H1 (cell line): ENCODE results near the gene ALAS1. TPM values are rescaled to one million over a fixed set of nuclear protein-coding genes. Genes with fewer than 3 reads are reported as not detected.

Experiments used
- CTCF ChIA-PET: fragments of 300-600 bp; sonication (Branson Sonifier 250); formaldehyde crosslinking; loops from one replicate; lab custom pipeline; 2021; ENCODE audit not compliant: partially characterized antibody; lab: Charles Lee
- POLR2A ChIA-PET: fragments of 300-600 bp; sonication (Branson Sonifier 250); formaldehyde crosslinking; loops from one replicate; lab custom pipeline; 2021; ENCODE audit warnings: inconsistent platforms; ENCODE audit not compliant: partially characterized antibody; lab: Charles Lee
- DNase-seq, 2 experiments: peaks; one replicate each; pipeline versions ENCODE4 v3.0.0 to v3.0.0-alpha.2; 2010 to 2022; ENCODE audit warnings: low spot score in 2 of 2, low read depth in 1 of 2, mixed read lengths in 1 of 2
- FAIRE-seq: peaks from 2 replicates; lab custom pipeline; 2011; peaks lifted over from hg19 to GRCh38; lab: Jason Lieb, UNC
- H2AFZ ChIP-seq: 2 replicates; pipeline ENCODE4 v1.8.1; 2012; ENCODE audit warnings: low read length, inconsistent platforms
- H2AK5ac ChIP-seq: 2 replicates; pipeline ENCODE4 v1.6.1; 2013; ENCODE audit warnings: low read depth, low read length
- H2BK120ac ChIP-seq: replicated peaks from 2 replicates; pipeline ENCODE3; 2013; ENCODE audit warnings: low read depth, low read length, inconsistent platforms
- H2BK12ac ChIP-seq: 2 replicates; pipeline ENCODE4 v1.6.1; 2013; ENCODE audit warnings: low read depth, low read length
- H2BK15ac ChIP-seq: 2 replicates; pipeline ENCODE4 v1.6.1; 2013; ENCODE audit warnings: low read length
- H2BK20ac ChIP-seq: 2 replicates; pipeline ENCODE4 v1.6.1; 2013; ENCODE audit warnings: low read length
- H2BK5ac ChIP-seq: 2 replicates; pipeline ENCODE4 v1.6.1; 2013; ENCODE audit warnings: low read depth, low read length
- H3K14ac ChIP-seq: 2 replicates; pipeline ENCODE4 v1.6.1; 2013; ENCODE audit warnings: inconsistent platforms; ENCODE audit not compliant: insufficient read length
- H3K18ac ChIP-seq: 2 replicates; pipeline ENCODE4 v1.6.1; 2013; ENCODE audit warnings: low read length; ENCODE audit errors: extremely low read depth
- H3K23ac ChIP-seq: 2 replicates; pipeline ENCODE4 v1.6.1; 2013; ENCODE audit warnings: inconsistent platforms; ENCODE audit not compliant: insufficient read length
- H3K23me2 ChIP-seq: 2 replicates; pipeline ENCODE4 v1.6.1; 2013; ENCODE audit warnings: low read depth, low read length
- H3K27ac ChIP-seq: 2 replicates; pipeline ENCODE4 v1.6.1; 2011; ENCODE audit warnings: low read depth, low read length, inconsistent platforms
- H3K27me3 ChIP-seq, 4 experiments: replicated peaks in 1 of 4; 1 replicate in 1 of 4; 2 replicates in 3 of 4; pipeline versions ENCODE4 v1.6.1 to v1.8.1; 2011 to 2013; ENCODE audit warnings: low read length in 3 of 4, mild to moderate bottlenecking in 3 of 4, inconsistent platforms in 2 of 4, mixed read lengths in 2 of 4, moderate library complexity in 1 of 4; ENCODE audit not compliant: control insufficient read depth in 3 of 4, insufficient read depth in 3 of 4; ENCODE audit errors: extremely low read depth in 1 of 4
- H3K36me3 ChIP-seq, 4 experiments: 2 replicates each; pipeline versions ENCODE4 v1.6.1 to v1.8.1; 2011 to 2013; ENCODE audit warnings: mild to moderate bottlenecking in 4 of 4, low read length in 3 of 4, moderate library complexity in 2 of 4, control low read depth in 1 of 4, inconsistent platforms in 1 of 4; ENCODE audit not compliant: insufficient read depth in 4 of 4, control insufficient read depth in 2 of 4
- H3K4ac ChIP-seq: replicated peaks from 2 replicates; pipeline ENCODE3; 2013; ENCODE audit warnings: low read length, low read depth, mixed read lengths, inconsistent platforms; ENCODE audit not compliant: insufficient read length
- H3K4me1 ChIP-seq, 4 experiments: replicated peaks in 1 of 4; 1 replicate in 1 of 4; 2 replicates in 3 of 4; pipeline versions ENCODE4 v1.6.1 to v1.8.1; 2011 to 2013; ENCODE audit warnings: low read length in 3 of 4, inconsistent platforms in 2 of 4, mixed read lengths in 1 of 4; ENCODE audit not compliant: insufficient read depth in 4 of 4, control insufficient read depth in 3 of 4
- H3K4me2 ChIP-seq, 2 experiments: 2 replicates each; pipeline versions ENCODE4 v1.6.1 to v1.8.1; 2011 to 2013; ENCODE audit warnings: low read depth in 2 of 2, low read length in 2 of 2, control low read depth in 1 of 2, inconsistent platforms in 1 of 2, mild to moderate bottlenecking in 1 of 2; ENCODE audit not compliant: insufficient read depth in 1 of 2
- H3K4me3 ChIP-seq, 4 experiments: fragments of 200-600, 300-600 bp in 1 of 4; sonication (generic), shearing (Covaris generic), sonication (Bioruptor Twin) in 1 of 4; 2 replicates each; pipeline versions ENCODE4 v1.5.1 to v1.8.1; 2011 to 2016; ENCODE audit warnings: low read length in 4 of 4, low read depth in 3 of 4, control low read depth in 2 of 4, inconsistent platforms in 2 of 4, mild to moderate bottlenecking in 2 of 4, mixed read lengths in 1 of 4, moderate library complexity in 1 of 4; ENCODE audit not compliant: insufficient read depth in 2 of 4; ENCODE audit errors: extremely low read depth in 1 of 4
- H3K56ac ChIP-seq: replicated peaks from 2 replicates; pipeline ENCODE3; 2013; ENCODE audit warnings: low read depth, mild to moderate bottlenecking, mixed read lengths, low read length, inconsistent platforms; ENCODE audit not compliant: insufficient read length
- H3K79me1 ChIP-seq: 2 replicates; pipeline ENCODE4 v1.6.1; 2013; ENCODE audit warnings: low read depth, low read length, control low read depth
- H3K79me2 ChIP-seq, 2 experiments: 2 replicates each; pipeline versions ENCODE4 v1.6.1 to v1.8.1; 2012 to 2013; ENCODE audit warnings: low read length in 2 of 2, mild to moderate bottlenecking in 2 of 2, inconsistent platforms in 1 of 2; ENCODE audit not compliant: insufficient read depth in 2 of 2, control insufficient read depth in 1 of 2
- H3K9ac ChIP-seq, 4 experiments: replicated peaks in 1 of 4; 1 replicate in 1 of 4; 2 replicates in 3 of 4; pipeline versions ENCODE4 v1.6.1 to v1.8.1; 2011 to 2013; ENCODE audit warnings: low read depth in 3 of 4, low read length in 3 of 4, control low read depth in 2 of 4, mild to moderate bottlenecking in 2 of 4, moderate library complexity in 2 of 4, inconsistent platforms in 1 of 4; ENCODE audit errors: extremely low read depth in 1 of 4
- H3K9me3 ChIP-seq, 2 experiments: 2 replicates each; pipeline versions ENCODE4 v1.6.1 to v1.8.1; 2012 to 2013; ENCODE audit warnings: mild to moderate bottlenecking in 2 of 2, moderate library complexity in 2 of 2, control low read depth in 1 of 2, inconsistent platforms in 1 of 2, low read depth in 1 of 2, low read length in 1 of 2, mixed read lengths in 1 of 2; ENCODE audit not compliant: insufficient read depth in 2 of 2
- H4K20me1 ChIP-seq, 2 experiments: replicated peaks in 1 of 2; 2 replicates each; pipeline versions ENCODE3 to v1.8.1; 2011 to 2013; ENCODE audit warnings: inconsistent platforms in 2 of 2, low read length in 2 of 2, mild to moderate bottlenecking in 1 of 2; ENCODE audit not compliant: insufficient read depth in 2 of 2, control insufficient read depth in 1 of 2
- H4K5ac ChIP-seq: 2 replicates; pipeline ENCODE4 v1.6.1; 2013; ENCODE audit warnings: low read length, low read depth, mixed read lengths, inconsistent platforms; ENCODE audit not compliant: insufficient read length
- H4K8ac ChIP-seq: 2 replicates; pipeline ENCODE4 v1.8.0; 2013; ENCODE audit warnings: mild to moderate bottlenecking, moderate library complexity, low read length, inconsistent platforms; ENCODE audit not compliant: insufficient read depth; ENCODE audit errors: extremely low read depth
- H4K91ac ChIP-seq: replicated peaks from 2 replicates; pipeline ENCODE3; 2013; ENCODE audit warnings: low read length, mixed read lengths, inconsistent platforms; ENCODE audit not compliant: insufficient read length
- TCF12 ChIP-seq: IDR thresholded peaks from 2 replicates; pipeline ENCODE4 v1.6.1; 2011; ENCODE audit warnings: low read depth, mild to moderate bottlenecking, low read length
- WGBS, 2 experiments: shearing (Covaris generic) in 1 of 2; methylation state at CpG; one replicate each; pipeline versions ENCODE4 v1.1.6 to v1.1.7; 2013 to 2015; ENCODE audit warnings: low lambda C conversion rate in 2 of 2, mixed read lengths in 2 of 2, inconsistent platforms in 1 of 2, low coverage in 1 of 2, missing lambda C conversion rate in 1 of 2; ENCODE audit not compliant: insufficient replicate concordance in 2 of 2, insufficient coverage in 1 of 2, insufficient read length in 1 of 2; ENCODE audit errors: extremely low coverage in 1 of 2, missing lambda C conversion rate in 1 of 2; 5-methylcytosine and 5-hydroxymethylcytosine counted together
- polyA plus RNA-seq, 7 experiments: library from polyadenylated mRNA; depleted of rRNA in 3 of 7; stranded (reverse) in 5 of 7; unstranded in 2 of 7; fragments of >200 nt in 5 of 7; fragments of 200-250 nt in 2 of 7; gene quantifications; 1 replicate in 5 of 7; 2 replicates in 1 of 7; 4 replicates in 1 of 7; pipeline versions ENCODE4 v1.2.1 to v1.2.3, GENCODE V29; 2011 to 2013; ENCODE audit warnings: missing spikeins in 2 of 7, mixed read lengths in 2 of 7
- total RNA-seq: library from RNA; stranded (reverse); fragmentation: NEBNext Ultra II Directional; extraction: Animal tissue kit (Norgen Biotek cat#: 25700); gene quantifications from 2 replicates; pipeline ENCODE4 v1.2.1, GENCODE V29; 2021

ALAS1 gene
- total and polyA plus RNA-seq, 2 of the 8 experiments (the other 6 are each of a cell fraction or from before 2014, with no cell fraction given): 45.9 to 84.4 TPM

- peaks cover 0 to 3% of the 10 kb centered on the region in 2 experiments for H4K20me1 ChIP-seq
- H2BK12ac ChIP-seq: no peak overlapping the region
- no peak overlapping the region for H2BK120ac ChIP-seq
- TF ChIP-seq TCF12: no peak
- H3K18ac ChIP-seq: no peak overlapping the region
- POLR2A ChIA-PET: interaction anchor here (0.6 kb wide), 1 partner anchor 61 kb away, joined by 4 read pairs; no protein-coding TSS in a partner anchor
- no peak overlapping the region for H2BK5ac ChIP-seq
- H3K9me3 ChIP-seq: no peaks in the 10 kb centered on the region
- no peak overlapping the region for H4K91ac ChIP-seq
- no peak overlapping the region for H2BK20ac ChIP-seq
- H3K79me2 ChIP-seq: peaks cover 0 to 8% of the 10 kb centered on the region in 2 experiments; a peak in 2 of 4 replicates
- peaks cover 0 to 3% (median under 1%) of the 10 kb centered on the region in 4 experiments; a peak in 4 of 7 replicates for H3K27me3 ChIP-seq
- no peak for FAIRE-seq
- H2BK15ac ChIP-seq: no peak overlapping the region
- no peak overlapping the region for H3K4me2 ChIP-seq
- no peak overlapping the region for H3K14ac ChIP-seq
- DNase-seq: no peak
- H4K8ac ChIP-seq: no peak overlapping the region
- no peak overlapping the region for H3K27ac ChIP-seq
- H4K5ac ChIP-seq: no peak overlapping the region
- no peak overlapping the region for H3K23ac ChIP-seq
- no peak overlapping the region for H3K4me3 ChIP-seq
- H3K79me1 ChIP-seq: no peaks in the 10 kb centered on the region; the same call in none of the 2 replicates
- no peak overlapping the region for H2AFZ ChIP-seq
- peaks cover 4% of the 10 kb centered on the region; the same call in 1 of the 2 replicates for H3K23me2 ChIP-seq
- 91% methylated on average over 12 of the region's 14 CpGs; no CpG with 5 or more reads in 1 of the 2 experiments for WGBS, 2 experiments
- no peak overlapping the region for H3K9ac ChIP-seq
- H3K4me1 ChIP-seq: peaks cover 0 to 12% (median 7%) of the 10 kb centered on the region in 4 experiments; a peak in 6 of 7 replicates
- H2AK5ac ChIP-seq: no peak overlapping the region
- peaks cover 0 to 4% (median 0%) of the 10 kb centered on the region in 4 experiments; a peak in 1 of 8 replicates for H3K36me3 ChIP-seq
- H3K56ac ChIP-seq: no peak overlapping the region
- no peak overlapping the region for H3K4ac ChIP-seq
- CTCF ChIA-PET: interaction anchor here (0.7 to 1.3 kb wide), 4 partner anchors 27 to 964 kb away, joined by 3 to 5 read pairs (median 4); no protein-coding TSS in a partner anchor
Observed at GRCh38 chr3:52194485-52195290, 3.3 kb upstream of the ALAS1 start.
